RKO (cell line): ENCODE measurements around the gene DGAT2.

Experiments used
- DNase-seq: peaks from one replicate; pipeline ENCODE4 v3.0.0-alpha.2; 2016; ENCODE audit warnings: low spot score

The DGAT2 gene

GRCh38 chr11:75801362-75802020 is 32.9 kb downstream of the DGAT2 start:
- DNase-seq = no peak

DNA sequence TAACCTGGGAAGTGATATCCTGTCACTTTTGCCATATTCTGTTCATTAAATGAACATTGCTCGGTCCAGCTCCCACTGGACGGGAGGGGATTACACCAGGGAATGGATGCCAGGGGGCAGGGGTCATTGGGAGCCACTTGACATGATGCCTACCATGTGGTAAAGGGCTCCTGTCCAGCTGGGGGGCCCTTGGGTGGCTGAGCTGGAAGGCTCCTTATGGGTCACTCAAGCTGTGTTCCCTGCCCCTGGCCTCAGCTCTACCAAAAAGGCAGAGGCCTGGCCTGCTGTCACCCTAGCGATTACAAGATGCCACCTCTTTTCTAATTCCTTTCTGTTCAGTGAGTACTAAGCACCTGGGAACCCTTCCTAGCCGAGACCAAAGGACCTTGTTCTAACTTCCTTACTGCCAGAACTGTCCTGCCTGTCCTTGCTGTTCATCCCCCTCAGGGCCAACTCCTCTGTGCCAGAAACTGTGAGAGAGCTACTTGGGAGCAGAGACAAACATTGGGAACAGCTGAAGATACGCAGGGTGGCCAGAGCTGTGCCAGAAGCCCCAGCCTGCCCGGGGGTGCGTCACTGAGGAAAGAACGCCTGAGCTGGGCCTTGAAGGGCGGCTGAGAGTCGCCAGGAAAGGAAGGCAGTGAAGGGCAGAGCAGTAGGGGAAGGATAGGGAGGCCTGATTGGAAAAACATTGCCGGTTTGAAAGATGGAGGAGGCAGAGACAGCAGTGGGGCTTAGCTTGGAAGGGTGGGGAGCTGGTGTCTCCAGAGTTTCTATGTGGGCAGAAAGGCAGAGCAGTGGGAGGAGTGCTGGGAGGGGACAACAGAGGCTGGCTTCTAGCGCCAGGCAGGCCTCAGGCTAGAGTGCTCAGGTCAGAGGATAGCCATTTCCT is 33.7 kb downstream of the DGAT2 start:
- no peak for DNase-seq

DNA sequence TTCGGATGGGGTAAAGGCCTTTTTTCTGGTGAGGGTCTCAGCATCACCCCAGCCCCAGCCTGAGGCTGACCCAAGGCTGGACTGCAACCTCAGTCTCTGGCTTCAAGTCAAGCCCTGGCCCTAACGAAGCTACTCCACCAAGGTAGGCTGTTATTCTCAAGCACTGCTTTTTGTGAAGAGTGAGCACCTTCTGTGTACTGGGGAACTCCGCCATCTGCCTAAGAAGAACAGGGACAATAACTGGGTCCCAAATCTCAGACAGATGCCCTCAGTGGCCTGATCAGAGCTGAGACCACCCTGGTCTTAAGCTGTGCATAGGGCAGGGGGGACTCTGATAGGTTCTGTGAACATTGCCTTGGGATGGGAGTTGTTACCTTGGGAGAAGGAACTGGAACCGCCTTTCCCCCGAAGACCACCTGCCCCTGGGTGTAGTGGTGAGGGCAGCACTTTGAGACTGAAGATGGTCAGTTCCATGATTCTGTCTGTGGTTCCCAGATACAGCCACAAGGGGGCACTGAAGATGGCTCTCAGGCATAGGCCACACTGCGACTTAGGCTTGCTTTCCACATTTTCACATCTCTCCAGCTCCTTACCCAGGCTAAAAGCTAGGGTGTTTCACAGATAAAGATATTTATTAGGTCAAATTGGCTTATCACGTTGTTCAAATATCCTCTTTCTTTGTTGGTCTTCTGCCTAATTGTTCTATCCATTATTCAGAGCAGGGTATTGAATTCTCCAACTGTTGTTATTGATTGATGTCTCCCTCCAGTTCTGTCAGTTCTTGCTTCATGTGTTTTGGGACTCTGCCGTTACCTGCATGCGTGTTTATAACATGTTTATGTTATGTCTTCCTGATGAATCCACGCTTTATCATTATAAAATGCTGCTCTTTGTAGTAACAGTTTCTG is 34.6 kb downstream of the DGAT2 start:
- DNase-seq = peak; percentile 65

- DNase-seq = no peak
These were observed 40.5 kb downstream of the DGAT2 start for GRCh38 chr11:75809111-75809510.

- DNase-seq = no peak
These were observed 41.4 kb downstream of the DGAT2 start for GRCh38 chr11:75809991-75810390.

- no peak for DNase-seq
These were observed 42.2 kb downstream of the DGAT2 start for GRCh38 chr11:75810637-75811390.

- DNase-seq = no peak
These were observed 42.9 kb downstream of the DGAT2 start for GRCh38 chr11:75811485-75811884.

DNA sequence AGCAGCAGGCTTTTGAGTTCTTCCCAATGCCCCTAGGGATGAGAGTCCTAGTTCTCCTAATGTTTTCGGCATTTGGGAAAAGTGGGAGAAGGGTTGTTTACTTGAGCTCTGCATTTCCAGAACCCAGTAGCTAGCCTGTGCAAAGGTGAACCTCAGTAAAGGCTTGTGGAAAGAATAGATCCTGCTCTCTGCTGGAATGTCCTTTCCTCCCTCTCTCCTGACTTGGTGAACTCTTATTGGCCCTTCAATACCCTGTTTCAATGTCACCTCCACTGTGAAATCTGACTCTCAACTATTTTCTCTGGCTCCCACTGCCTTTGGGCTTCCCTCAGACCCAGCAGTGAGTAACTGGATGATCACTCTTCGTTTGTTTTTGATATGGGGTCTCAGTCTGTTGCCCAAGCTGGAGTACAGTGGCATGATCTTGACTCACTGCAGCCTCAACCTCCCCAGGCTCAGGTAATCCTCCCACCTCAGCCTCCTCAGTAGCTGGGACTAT is 44.0 kb downstream of the DGAT2 start:
- DNase-seq = no peak

DNA sequence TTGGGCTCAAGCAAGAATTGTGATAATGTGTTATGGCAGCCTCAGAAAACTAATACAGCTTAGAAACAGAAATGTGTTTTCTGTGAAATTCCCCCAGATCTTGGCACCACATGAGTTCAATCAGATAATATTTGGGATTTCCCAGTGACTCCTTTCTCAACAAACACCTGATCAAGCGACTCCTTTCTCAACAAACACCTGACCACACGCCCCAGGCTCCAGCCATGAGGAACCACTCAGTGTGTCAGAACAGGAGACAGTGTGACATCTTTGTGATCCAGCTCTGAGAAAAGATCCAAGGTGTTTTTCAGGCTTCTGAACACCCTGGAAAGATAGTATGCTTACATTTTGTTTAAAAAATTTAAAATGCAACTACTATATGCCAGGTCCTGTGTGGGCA is 44.5 kb downstream of the DGAT2 start:
- no peak for DNase-seq

DNA sequence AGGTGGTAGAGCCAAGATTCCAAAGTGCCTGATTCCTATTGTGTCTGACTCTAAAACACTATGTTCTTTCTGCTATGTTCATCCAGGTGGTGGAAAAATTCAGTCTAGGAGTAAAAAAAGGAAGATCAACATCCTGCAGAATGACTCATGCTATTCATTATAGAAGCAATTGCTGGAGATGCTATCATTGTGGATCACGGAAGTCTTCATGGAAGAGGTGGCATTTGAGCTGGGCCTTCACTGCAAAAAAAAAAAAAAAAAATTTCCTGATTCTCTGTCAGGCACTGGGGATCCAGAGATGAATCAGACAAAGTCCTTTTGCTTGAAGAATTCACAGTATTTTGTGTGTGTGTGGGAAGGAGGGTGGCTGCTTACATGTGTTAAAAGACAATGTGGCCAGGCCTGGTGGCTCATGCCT is 45.1 kb downstream of the DGAT2 start:
- DNase-seq = peak; percentile 37

GRCh38 chr11:75814363-75814676 is 45.7 kb downstream of the DGAT2 start:
- DNase-seq = no peak

GRCh38 chr11:75814677-75815344 is 46.2 kb downstream of the DGAT2 start, which contains the start of gene UVRAG:
Gene UVRAG, plus strand, starts transcription at chr11:75815210. Its CDS starts 198 bp downstream, at chr11:75815408.
- DNase-seq = peak; percentile 98

DNA sequence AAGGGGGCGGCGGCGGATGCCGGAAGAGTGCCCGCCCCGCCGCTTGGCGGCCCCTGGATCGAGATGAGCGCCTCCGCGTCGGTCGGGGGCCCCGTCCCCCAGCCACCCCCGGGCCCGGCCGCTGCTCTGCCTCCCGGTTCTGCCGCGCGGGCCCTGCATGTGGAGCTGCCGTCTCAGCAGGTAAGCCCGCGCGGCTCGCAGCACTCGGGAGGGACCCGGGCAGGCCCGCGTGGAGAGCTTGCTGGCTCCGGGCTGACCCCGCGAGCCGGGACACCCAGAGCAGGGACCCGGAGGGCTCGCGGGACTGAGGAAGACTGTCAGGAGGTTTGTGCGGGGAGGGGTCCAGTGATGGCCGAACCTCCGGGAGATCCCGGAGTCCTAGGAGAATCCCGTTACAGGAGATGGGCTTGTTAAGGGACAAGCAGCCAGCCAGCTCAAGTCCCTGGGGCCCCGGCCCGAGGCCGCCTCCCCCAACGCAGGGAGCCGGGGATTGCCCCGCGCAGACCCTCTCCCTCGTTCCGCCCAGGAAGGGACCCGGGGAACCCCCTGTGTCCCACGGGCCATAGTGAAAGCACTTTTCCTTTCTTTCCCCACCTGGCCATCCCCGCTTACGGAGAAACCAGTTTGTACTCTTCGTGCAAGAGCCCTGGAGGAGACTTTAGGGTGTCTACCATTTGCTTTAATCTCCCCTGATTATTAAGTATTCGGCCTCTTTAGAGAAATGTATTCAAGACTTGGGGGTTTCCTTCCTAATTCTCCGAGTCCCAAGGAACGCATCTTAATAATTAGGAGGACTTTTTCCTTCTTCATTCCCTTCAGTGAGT is 47.0 kb downstream of the DGAT2 start:
- DNase-seq = peak; percentile 49

- peak; percentile 43 for DNase-seq
These were observed 48.1 kb downstream of the DGAT2 start for GRCh38 chr11:75816561-75817239.

DNA sequence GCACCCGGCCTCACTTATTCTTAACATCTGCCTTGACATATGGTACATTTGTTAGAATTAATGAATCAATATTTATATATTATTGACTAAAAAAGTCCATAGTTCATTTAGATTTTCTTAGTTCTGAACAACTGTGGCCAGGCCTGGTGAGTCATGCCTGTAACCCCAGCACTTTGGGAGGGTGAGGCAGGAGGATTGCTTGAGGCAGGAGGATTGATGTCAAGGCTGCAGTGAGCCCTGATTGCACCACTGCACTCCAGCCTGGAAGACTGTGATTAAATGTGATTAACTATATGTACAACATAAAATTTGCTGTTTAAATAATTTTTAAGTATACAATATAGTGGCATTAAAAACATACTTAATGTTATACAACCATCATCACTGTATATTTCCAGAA is 52.1 kb downstream of the DGAT2 start:
- DNase-seq = no peak

GRCh38 chr11:75821202-75821601 is 52.6 kb downstream of the DGAT2 start:
- no peak for DNase-seq

GRCh38 chr11:75822541-75822940 is 54.0 kb downstream of the DGAT2 start:
- no peak for DNase-seq

DNA sequence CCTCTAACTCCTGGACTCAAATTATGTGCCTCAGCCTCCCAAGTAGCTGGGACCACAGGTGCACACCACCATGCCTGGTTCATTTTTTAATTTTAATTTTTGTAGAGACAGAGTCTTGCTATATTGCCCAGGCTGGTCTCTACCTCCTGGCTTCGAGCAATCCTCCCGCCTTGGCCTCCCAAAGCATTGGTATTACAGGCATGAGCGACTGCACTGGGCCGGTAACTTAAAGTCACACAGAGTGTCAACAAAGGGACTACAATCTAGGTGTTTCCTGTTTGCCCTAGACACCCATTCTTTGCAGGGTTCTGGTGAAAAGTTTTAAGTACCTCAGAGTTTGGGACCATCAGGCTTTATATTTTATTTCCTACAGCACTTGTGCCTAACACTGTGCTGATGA is 54.8 kb downstream of the DGAT2 start:
- DNase-seq = no peak

GRCh38 chr11:75823946-75824345 is 55.4 kb downstream of the DGAT2 start:
- no peak for DNase-seq
